ENCODE results near the gene PPP1R7. TPM values are rescaled to one million over a fixed set of nuclear protein-coding genes. Genes with fewer than 3 reads are reported as not detected.

The PPP1R7 gene
- total RNA-seq, 1 donor from 2014 or later = 52.9 TPM

DNA sequence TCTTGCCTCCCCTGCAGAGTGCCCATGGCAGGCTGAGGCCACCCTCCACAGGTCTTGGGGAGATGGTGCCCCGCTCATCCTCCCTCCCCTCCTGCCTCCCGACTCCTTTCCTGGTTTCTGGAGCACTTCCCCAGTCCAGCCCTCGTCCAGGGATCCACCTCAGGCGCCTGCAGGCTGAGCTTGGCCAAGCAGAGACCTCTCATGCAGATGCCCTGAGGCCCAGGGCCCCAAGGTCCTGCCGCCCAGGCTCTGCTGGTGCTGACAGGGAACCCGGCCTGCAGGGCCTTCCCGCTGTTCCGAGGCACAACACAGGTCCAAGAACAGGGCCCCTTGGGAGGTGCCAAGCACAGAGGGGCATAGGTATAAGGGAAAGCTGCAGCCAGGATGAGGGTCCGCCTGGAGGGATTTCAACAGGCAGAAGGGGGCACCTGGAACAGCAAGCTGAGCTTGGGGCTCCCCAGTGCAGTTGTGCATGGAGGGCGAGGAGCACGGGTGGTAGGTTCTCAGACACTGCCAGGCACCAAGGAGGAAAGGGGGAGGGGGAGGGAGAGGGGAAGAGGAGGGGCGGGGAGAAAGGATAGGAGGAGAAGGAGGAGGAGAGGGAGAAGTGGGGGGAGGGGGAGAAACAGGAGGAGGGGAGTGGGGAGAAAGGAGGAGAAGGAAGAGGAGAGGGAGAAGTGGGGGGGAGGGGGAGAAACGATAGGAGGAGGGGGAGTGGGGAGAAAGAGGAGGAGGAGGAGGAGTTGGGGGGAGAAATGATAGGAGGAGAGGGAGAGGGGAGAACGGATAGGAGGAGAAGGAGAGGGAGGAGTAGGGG is 37.0 kb downstream of the PPP1R7 start:
- H3K9me3 Mint-ChIP-seq = no peaks in the 10 kb centered on the region
- no peak overlapping the region for H3K27ac ChIP-seq
- no peaks in the 10 kb centered on the region for H3K36me3 ChIP-seq
- H3K79me2 ChIP-seq (ENCODE audit: low read depth) = no peaks in the 10 kb centered on the region
- TF ChIP-seq, protein P1, sequence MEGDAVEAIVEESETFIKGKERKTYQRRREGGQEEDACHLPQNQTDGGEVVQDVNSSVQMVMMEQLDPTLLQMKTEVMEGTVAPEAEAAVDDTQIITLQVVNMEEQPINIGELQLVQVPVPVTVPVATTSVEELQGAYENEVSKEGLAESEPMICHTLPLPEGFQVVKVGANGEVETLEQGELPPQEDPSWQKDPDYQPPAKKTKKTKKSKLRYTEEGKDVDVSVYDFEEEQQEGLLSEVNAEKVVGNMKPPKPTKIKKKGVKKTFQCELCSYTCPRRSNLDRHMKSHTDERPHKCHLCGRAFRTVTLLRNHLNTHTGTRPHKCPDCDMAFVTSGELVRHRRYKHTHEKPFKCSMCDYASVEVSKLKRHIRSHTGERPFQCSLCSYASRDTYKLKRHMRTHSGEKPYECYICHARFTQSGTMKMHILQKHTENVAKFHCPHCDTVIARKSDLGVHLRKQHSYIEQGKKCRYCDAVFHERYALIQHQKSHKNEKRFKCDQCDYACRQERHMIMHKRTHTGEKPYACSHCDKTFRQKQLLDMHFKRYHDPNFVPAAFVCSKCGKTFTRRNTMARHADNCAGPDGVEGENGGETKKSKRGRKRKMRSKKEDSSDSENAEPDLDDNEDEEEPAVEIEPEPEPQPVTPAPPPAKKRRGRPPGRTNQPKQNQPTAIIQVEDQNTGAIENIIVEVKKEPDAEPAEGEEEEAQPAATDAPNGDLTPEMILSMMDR (IDR thresholded peaks at IDR 0.05) = no peak
- TF ChIP-seq EZH2 (IDR thresholded peaks at IDR 0.05) = no peak
- TF ChIP-seq EZH2phosphoT487 (IDR thresholded peaks at IDR 0.05) = no peak
- H3K9me3 ChIP-seq (ENCODE audit: low read depth) = no peaks in the 10 kb centered on the region
- peak overlapping the region; percentile 54 for H2AFZ ChIP-seq (replicated peaks)
- no peak overlapping the region for H3K4me2 ChIP-seq
- H3K4me3 ChIP-seq = no peak overlapping the region
- H3K4me1 ChIP-seq = peaks cover 10% of the 10 kb centered on the region
- no peak overlapping the region for H3K4me3 Mint-ChIP-seq
- H3F3A ChIP-seq (ENCODE audit: low read depth) = no peaks in the 10 kb centered on the region
- no peak overlapping the region for H3K27ac Mint-ChIP-seq
- H3K27me3 Mint-ChIP-seq (ENCODE audit: insufficient read depth, low read depth) = peaks cover 2% of the 10 kb centered on the region
- DNase-seq (ENCODE audit: low spot score) = no peak
- no peaks in the 10 kb centered on the region for H3K36me3 Mint-ChIP-seq
- peaks cover 7% of the 10 kb centered on the region for H3K4me1 Mint-ChIP-seq
- no peaks in the 10 kb centered on the region for H4K20me1 ChIP-seq (ENCODE audit: low read depth)
- H3K9ac ChIP-seq = no peak overlapping the region
- no peaks in the 10 kb centered on the region for H3K27me3 ChIP-seq

- Histone ChIP-seq H3K36me3 (no peaks in the 10 kb centered on the region), H2AFZ (replicated peaks) (peak overlapping the region; percentile 54), H3K27me3 (no peaks in the 10 kb centered on the region), H3K4me2 (no peak overlapping the region), H3K27ac (no peak overlapping the region), H3K4me3 (no peak overlapping the region), H3K9me3 (ENCODE audit: low read depth) (no peaks in the 10 kb centered on the region), H3K79me2 (ENCODE audit: low read depth) (no peaks in the 10 kb centered on the region), H3F3A (ENCODE audit: low read depth) (no peaks in the 10 kb centered on the region), H3K4me1 (peaks cover 10% of the 10 kb centered on the region), H4K20me1 (ENCODE audit: low read depth) (no peaks in the 10 kb centered on the region), H3K9ac (no peak overlapping the region)
- Mint-ChIP-seq H3K36me3 (no peaks in the 10 kb centered on the region), H3K4me3 (no peak overlapping the region), H3K9me3 (no peaks in the 10 kb centered on the region), H3K27me3 (ENCODE audit: insufficient read depth, low read depth) (peaks cover 2% of the 10 kb centered on the region), H3K4me1 (peaks cover 7% of the 10 kb centered on the region), H3K27ac (peak overlapping the region; percentile 79)
- TF ChIP-seq, protein P1 (IDR thresholded peaks at IDR 0.05) = no peak
- DNase-seq (ENCODE audit: low spot score) = no peak
Measured at GRCh38 chr2:241187918-241188234, 37.6 kb downstream of the PPP1R7 start.

GRCh38 chr2:241188361-241189092 is 38.3 kb downstream of the PPP1R7 start, which contains the start of gene ANO7:
TSS of gene ANO7 (plus strand) at chr2:241188677. CDS start at chr2:241190064, 1,387 bp downstream.
- H3K9me3 Mint-ChIP-seq = no peaks in the 10 kb centered on the region
- H3K36me3 Mint-ChIP-seq = no peaks in the 10 kb centered on the region
- no peaks in the 10 kb centered on the region for H3K9me3 ChIP-seq (ENCODE audit: low read depth)
- no peaks in the 10 kb centered on the region for H3F3A ChIP-seq (ENCODE audit: low read depth)
- no peak within 1 kb of the TSS for H3K9ac ChIP-seq
- H4K20me1 ChIP-seq (ENCODE audit: low read depth) = no peaks in the 10 kb centered on the region
- H2AFZ ChIP-seq (replicated peaks) = peak within 1 kb of the TSS; percentile 54
- H3K27ac ChIP-seq = no peak within 1 kb of the TSS
- TF ChIP-seq EZH2 (IDR thresholded peaks at IDR 0.05) (no peak), EZH2phosphoT487 (IDR thresholded peaks at IDR 0.05) (no peak)
- TF ChIP-seq, protein P1 (IDR thresholded peaks at IDR 0.05) = no peak
- H3K4me3 Mint-ChIP-seq = no peak within 1 kb of the TSS
- no peak for DNase-seq (ENCODE audit: low spot score)
- no peaks in the 10 kb centered on the region for H3K27me3 ChIP-seq
- no peaks in the 10 kb centered on the region for H3K36me3 ChIP-seq
- no peaks in the 10 kb centered on the region for H3K79me2 ChIP-seq (ENCODE audit: low read depth)
- H3K4me3 ChIP-seq = no peak within 1 kb of the TSS
- H3K27ac Mint-ChIP-seq = peak within 1 kb of the TSS; percentile 79
- peaks cover 10% of the 10 kb centered on the region for H3K4me1 ChIP-seq
- H3K4me1 Mint-ChIP-seq = peaks cover 7% of the 10 kb centered on the region
- H3K4me2 ChIP-seq = no peak within 1 kb of the TSS
- H3K27me3 Mint-ChIP-seq (ENCODE audit: insufficient read depth, low read depth) = peaks cover 2% of the 10 kb centered on the region

Data from neural progenitor cell (in vitro differentiated cells).